ENCODE results near the gene BROX. TPM values are rescaled to one million over a fixed set of nuclear protein-coding genes. Genes with fewer than 3 reads are reported as not detected.
"Not testable (repeated sequence)": the region's sequence is repeated elsewhere in the genome, so short reads cannot be mapped to it uniquely, and the experiment has no call there.

The BROX gene
- total RNA-seq, 2 donors from 2014 or later: 39.8 to 41.8 TPM

GRCh38 chr1:222736470-222736869, 24.1 kb downstream of the BROX start:
- H3K4me3 ChIP-seq: no peak overlapping the region
- intact Hi-C loops (cut with DNase I): loop anchor here (5.0 kb wide), 2 partner anchors 346 to 386 kb away; no protein-coding TSS in a partner anchor
- TF ChIP-seq CTCF (IDR thresholded peaks at IDR 0.05) (no peak), POLR2A (IDR thresholded peaks at IDR 0.05) (no peak), POLR2AphosphoS5 (IDR thresholded peaks at IDR 0.05) (no peak)
- no peaks in the 10 kb centered on the region for H3K27me3 ChIP-seq (replicated peaks; ENCODE audit: insufficient read depth)
- peak overlapping the region in 1 of 2 donors; percentile 10 for H3K27ac ChIP-seq
- no peaks in the 10 kb centered on the region for H3K4me1 ChIP-seq (replicated peaks)
- 64% methylated on average over 5 of the region's 5 CpGs for WGBS
- DNase-seq (ENCODE audit: low spot score): no peak
- no peaks in the 10 kb centered on the region for H3K36me3 ChIP-seq
- no peaks in the 10 kb centered on the region for H3K9me3 ChIP-seq

- 29% methylated on average over 1 of the region's 1 CpG for whole genome bisulfite sequencing
- TF ChIP-seq POLR2A (IDR thresholded peaks at IDR 0.05) (no peak), POLR2AphosphoS5 (IDR thresholded peaks at IDR 0.05) (peak; percentile 24)
- Histone ChIP-seq H3K4me1 (replicated peaks) (no peaks in the 10 kb centered on the region), H3K27me3 (replicated peaks; ENCODE audit: insufficient read depth) (no peaks in the 10 kb centered on the region), H3K9me3 (no peaks in the 10 kb centered on the region), H3K4me3 (no peak within 1 kb of the TSS), H3K27ac (peak within 1 kb of the TSS in 1 of 2 donors; percentile 10), H3K36me3 (no peaks in the 10 kb centered on the region)
- intact Hi-C loops (cut with DNase I): loop anchor here (5.0 kb wide), 2 partner anchors 345 to 385 kb away; no protein-coding TSS in a partner anchor
- DNase-seq (ENCODE audit: low spot score): no peak
Observed at GRCh38 chr1:222736972-222737371, 24.6 kb downstream of the BROX start, which contains the start of gene FAM177B. Gene FAM177B, plus strand, starts transcription at chr1:222737202. Its CDS starts 9,344 bp downstream, at chr1:222746546.

DNA sequence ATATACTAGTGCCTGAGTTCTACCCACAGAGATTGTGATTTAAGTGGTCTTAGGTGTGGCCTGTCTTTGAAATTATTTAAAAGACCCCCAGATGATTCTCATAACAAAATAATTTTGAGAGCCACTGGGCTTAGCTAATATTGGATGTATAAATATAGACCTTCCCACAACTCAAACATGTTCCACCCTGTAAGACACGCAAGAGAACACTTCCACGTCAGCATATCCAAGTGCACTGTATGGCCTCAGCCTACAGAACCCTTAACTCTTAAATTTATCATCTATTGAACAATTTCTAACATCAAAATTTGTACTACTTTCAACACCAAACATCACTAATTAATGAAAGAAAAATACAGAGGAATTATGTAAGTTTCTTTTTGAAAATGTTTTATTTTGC, 27.1 kb downstream of the BROX start:
- Histone ChIP-seq H3K9me3 (no peaks in the 10 kb centered on the region), H3K27me3 (replicated peaks; ENCODE audit: insufficient read depth) (no peaks in the 10 kb centered on the region), H3K36me3 (no peaks in the 10 kb centered on the region), H3K27ac (no peak overlapping the region), H3K4me1 (replicated peaks) (no peaks in the 10 kb centered on the region), H3K4me3 (no peak overlapping the region)
- 64% methylated on average over 2 of the region's 2 CpGs for WGBS
- DNase-seq (ENCODE audit: low spot score): no peak
- intact Hi-C loops (cut with DNase I): loop anchor here (5.0 kb wide), 2 partner anchors 343 to 383 kb away; no protein-coding TSS in a partner anchor
- TF ChIP-seq CTCF (IDR thresholded peaks at IDR 0.05) (no peak), POLR2A (IDR thresholded peaks at IDR 0.05) (no peak), POLR2AphosphoS5 (IDR thresholded peaks at IDR 0.05) (no peak)

DNA sequence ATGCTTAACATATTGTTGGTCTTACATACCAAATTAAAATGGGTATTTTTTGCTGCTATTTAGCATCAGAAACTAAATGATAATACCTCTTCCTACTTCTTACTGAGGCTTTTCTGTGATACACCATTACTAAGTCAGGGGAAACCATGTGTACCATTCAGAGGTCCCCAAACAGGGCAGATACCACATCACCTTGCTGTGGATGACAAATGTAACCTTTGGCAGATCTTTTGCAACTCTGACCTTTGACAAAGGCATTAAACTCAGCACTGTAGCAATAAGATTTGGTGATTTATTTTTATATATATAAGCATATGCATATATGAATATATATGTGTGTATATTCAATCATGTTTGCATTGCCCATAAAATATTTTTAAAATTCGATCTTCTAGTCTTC, 27.6 kb downstream of the BROX start:
- 69% methylated on average over 1 of the region's 1 CpG for WGBS
- no peak for DNase-seq (ENCODE audit: low spot score)
- intact Hi-C loops (cut with DNase I): loop anchor here (5.0 to 10.0 kb wide), 3 partner anchors 342 to 945 kb away; no protein-coding TSS in a partner anchor
- Histone ChIP-seq H3K4me3 (no peak overlapping the region), H3K27me3 (replicated peaks; ENCODE audit: insufficient read depth) (no peaks in the 10 kb centered on the region), H3K36me3 (no peaks in the 10 kb centered on the region), H3K27ac (no peak overlapping the region), H3K4me1 (replicated peaks) (no peaks in the 10 kb centered on the region), H3K9me3 (no peaks in the 10 kb centered on the region)
- TF ChIP-seq CTCF (IDR thresholded peaks at IDR 0.05) (no peak), POLR2AphosphoS5 (IDR thresholded peaks at IDR 0.05) (no peak), POLR2A (IDR thresholded peaks at IDR 0.05) (no peak)

DNA sequence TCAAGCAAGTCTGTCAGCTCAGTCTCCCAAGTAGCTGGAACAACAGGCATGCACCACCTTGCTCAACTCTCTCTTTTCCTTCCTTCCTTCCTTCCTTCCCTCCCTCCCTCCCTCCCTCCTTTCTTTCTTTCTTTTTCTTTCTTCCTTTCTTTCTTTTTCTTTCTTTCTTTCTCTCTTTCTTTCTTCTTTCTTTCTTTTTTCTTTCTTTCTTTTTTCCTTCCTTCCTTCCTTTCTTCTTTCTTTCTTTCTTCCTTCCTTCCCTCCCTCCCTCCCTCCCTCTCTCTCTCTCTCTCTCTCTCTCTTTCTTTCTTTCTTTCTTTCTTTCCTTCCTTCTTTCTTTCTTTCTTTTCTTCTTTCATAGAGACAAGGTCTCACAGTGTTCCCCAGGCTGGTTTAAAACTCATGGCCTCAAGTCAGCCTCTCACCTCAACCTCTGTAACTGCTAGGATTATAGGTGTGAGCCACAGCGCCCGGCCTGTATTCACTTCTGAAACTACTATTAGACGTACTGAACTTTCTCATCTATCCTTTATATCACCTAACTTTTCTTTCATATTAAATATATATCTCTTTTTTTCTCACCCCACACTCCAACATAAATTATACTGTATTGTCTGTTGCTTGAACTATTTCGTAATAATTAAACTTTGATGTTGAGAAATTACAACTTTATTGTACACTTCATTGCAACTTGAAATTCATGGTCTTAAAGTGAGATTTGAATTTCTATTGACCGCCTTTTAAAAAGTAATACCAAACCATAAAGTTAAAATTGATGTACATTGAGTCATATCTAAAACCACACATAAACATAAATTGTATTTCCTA, 29.5 kb downstream of the BROX start:
- not testable (repeated sequence) for H3K36me3 ChIP-seq; H3K27me3 ChIP-seq (replicated peaks; ENCODE audit: insufficient read depth); H3K4me1 ChIP-seq (replicated peaks); H3K27ac ChIP-seq; H3K9me3 ChIP-seq; DNase-seq (ENCODE audit: low spot score); H3K4me3 ChIP-seq
- 91% methylated on average over 5 of the region's 5 CpGs for WGBS
- intact Hi-C loops (cut with DNase I): loop anchor here (10.0 kb wide), 1 partner anchor 943 kb away; no protein-coding TSS in a partner anchor
